Common myeloid progenitor, CD34-positive (primary cell): ENCODE data around the gene SREBF2.
"Not testable (repeated sequence)": the region's sequence is repeated elsewhere in the genome, so short reads cannot be mapped to it uniquely, and the experiment has no call there.

Source experiments
- CTCF ChIA-PET: fragments of 350-600 bp; sonication (Branson Sonifier 250); formaldehyde crosslinking; loops from one replicate; lab custom pipeline; 2021; ENCODE audit warnings: antibody characterized with exemption; lab: Charles Lee
- POLR2A ChIA-PET: fragments of 350-600 bp; sonication (Branson Sonifier 250); formaldehyde crosslinking; loops from one replicate; lab custom pipeline; 2021; ENCODE audit warnings: antibody characterized with exemption; lab: Charles Lee
- DNase-seq, 3 donors: peaks; one replicate each; pipeline versions ENCODE4 v3.0.0 to v3.0.0-alpha.2; 2013
- H3K27ac ChIP-seq, 2 experiments: 1 replicate in 1 of 2; 2 replicates in 1 of 2; pipeline ENCODE4 v1.7.0; 2013; ENCODE audit warnings: inconsistent platforms in 2 of 2, low read length in 2 of 2, mild to moderate bottlenecking in 2 of 2, low read depth in 1 of 2, moderate library complexity in 1 of 2; ENCODE audit not compliant: severe bottlenecking in 2 of 2, insufficient read depth in 1 of 2, poor library complexity in 1 of 2
- H3K27me3 ChIP-seq, 5 experiments: replicated peaks in 2 of 5; 1 replicate in 3 of 5; 2 replicates in 2 of 5; pipeline versions ENCODE4 v1.6.1 to v1.7.0; 2013; ENCODE audit warnings: low read length in 4 of 5, mild to moderate bottlenecking in 2 of 5, moderate library complexity in 2 of 5, inconsistent platforms in 1 of 5; ENCODE audit not compliant: insufficient read depth in 5 of 5, control insufficient read depth in 4 of 5
- H3K36me3 ChIP-seq, 4 experiments: 1 replicate in 2 of 4; 2 replicates in 2 of 4; pipeline versions ENCODE4 v1.6.1 to v1.7.0; 2013; ENCODE audit warnings: low read length in 3 of 4, control low read depth in 1 of 4, mild to moderate bottlenecking in 1 of 4; ENCODE audit not compliant: control insufficient read depth in 4 of 4, insufficient read depth in 4 of 4
- H3K4me1 ChIP-seq, 4 experiments: 1 replicate in 3 of 4; 2 replicates in 1 of 4; pipeline versions ENCODE4 v1.6.1 to v1.7.1; 2013; ENCODE audit warnings: low read length in 3 of 4, mild to moderate bottlenecking in 3 of 4, control low read depth in 1 of 4, inconsistent platforms in 1 of 4, moderate library complexity in 1 of 4; ENCODE audit not compliant: control insufficient read depth in 4 of 4, insufficient read depth in 4 of 4; ENCODE audit errors: control extremely low read depth in 1 of 4
- H3K4me3 ChIP-seq, 7 experiments: 1 replicate in 4 of 7; 2 replicates in 3 of 7; pipeline versions ENCODE4 v1.5.1 to v1.7.0; 2013; ENCODE audit warnings: mild to moderate bottlenecking in 7 of 7, low read length in 6 of 7, moderate library complexity in 6 of 7, inconsistent platforms in 2 of 7, low read depth in 2 of 7, control low read depth in 1 of 7; ENCODE audit not compliant: insufficient read depth in 4 of 7, control insufficient read depth in 1 of 7; ENCODE audit errors: extremely low read depth in 1 of 7
- H3K9me3 ChIP-seq, 5 experiments: 1 replicate in 4 of 5; 2 replicates in 1 of 5; pipeline versions ENCODE4 v1.6.1 to v1.7.1; 2013; ENCODE audit warnings: low read length in 4 of 5, mild to moderate bottlenecking in 2 of 5, inconsistent platforms in 1 of 5, low read depth in 1 of 5, moderate library complexity in 1 of 5; ENCODE audit not compliant: control insufficient read depth in 4 of 5, insufficient read depth in 2 of 5; ENCODE audit errors: control extremely low read depth in 1 of 5
- WGBS: methylation state at CpG from one replicate; pipeline ENCODE4 v1.1.5; 2013; ENCODE audit not compliant: insufficient coverage; 5-methylcytosine and 5-hydroxymethylcytosine counted together

SREBF2 gene

GRCh38 chr22:41831828-41832552 lies 915 bp upstream of the SREBF2 start:
- DNase-seq, result peak in 2 of 3 donors; percentile 34 to 39
- Histone ChIP-seq H3K36me3 (peaks cover 0 to 24% (median 12%) of the 10 kb centered on the region in 4 experiments), H3K9me3 (no peaks in the 10 kb centered on the region), H3K27ac (peak overlapping the region; percentile 94 to 98), H3K4me3 (peak overlapping the region; percentile 65 to 91 (median 80)), H3K27me3 (no peaks in the 10 kb centered on the region), H3K4me1 (peaks cover 9 to 42% (median 29%) of the 10 kb centered on the region in 4 experiments)
- 2% methylated on average over 14 of the region's 17 CpGs for whole genome bisulfite sequencing
- ChIA-PET POLR2A (interaction anchor here (0.7 to 4.8 kb wide), 7 partner anchors 9 to 143 kb away, joined by 3 to 19 read pairs (median 3); partner anchors contain the start of genes CCDC134 and SNU13), CTCF (interaction anchor here (0.8 to 2.5 kb wide), 7 partner anchors 9 to 246 kb away, joined by 3 to 11 read pairs (median 4); no protein-coding TSS in a partner anchor)

DNA sequence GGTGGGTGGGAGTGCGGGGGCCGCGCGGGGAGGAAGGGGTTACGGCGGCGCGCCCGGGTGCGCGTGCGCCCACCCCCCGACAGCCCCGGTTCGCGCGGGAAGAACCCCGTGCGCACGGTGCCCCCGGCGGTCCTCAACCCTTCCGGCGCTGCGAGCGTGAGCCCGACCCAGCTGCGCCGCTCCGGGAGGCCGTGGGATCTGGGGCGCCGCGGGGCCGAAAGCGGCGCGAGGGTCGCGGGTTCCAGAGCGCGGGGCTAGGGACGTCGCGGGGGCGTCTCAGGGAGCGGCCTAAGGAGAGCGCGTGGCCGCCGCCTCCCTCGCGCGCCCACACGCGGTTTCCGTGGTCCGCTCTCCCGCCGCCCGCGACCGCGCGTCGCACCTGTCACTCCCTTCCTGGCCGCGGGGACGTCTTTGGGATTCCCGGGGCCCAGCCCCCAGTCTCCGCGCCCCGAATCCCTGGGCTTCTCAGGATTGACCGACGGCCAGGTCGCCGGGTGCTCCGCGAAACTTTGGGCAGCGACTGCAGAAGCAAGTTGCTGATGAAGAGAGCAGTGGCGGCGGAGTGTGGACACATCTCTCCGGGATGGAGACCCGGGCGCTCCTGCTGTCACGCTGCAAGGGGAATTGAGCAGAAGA lies 582 bp downstream of the SREBF2 start:
- POLR2A ChIA-PET, result interaction anchor here (0.8 to 4.8 kb wide), 5 partner anchors 8 to 113 kb away, joined by 3 to 19 read pairs (median 3); partner anchors contain the start of gene CENPM
- under 1% methylated on average over 82 of the region's 86 CpGs for WGBS
- peaks cover 9 to 45% (median 29%) of the 10 kb centered on the region in 4 experiments for H3K4me1 ChIP-seq
- no peaks in the 10 kb centered on the region for H3K9me3 ChIP-seq
- H3K27me3 ChIP-seq, result no peaks in the 10 kb centered on the region
- peak overlapping the region; percentile 68 to 98 for H3K27ac ChIP-seq
- peaks cover 4 to 30% (median 13%) of the 10 kb centered on the region in 4 experiments for H3K36me3 ChIP-seq
- peak overlapping the region; percentile 70 to 91 (median 80) for H3K4me3 ChIP-seq
- DNase-seq, result peak; percentile 21 to 53 (median 37)
- CTCF ChIA-PET, result interaction anchor here (1.0 to 2.5 kb wide), 3 partner anchors 13 to 107 kb away, joined by 3 to 10 read pairs (median 3); no protein-coding TSS in a partner anchor

DNA sequence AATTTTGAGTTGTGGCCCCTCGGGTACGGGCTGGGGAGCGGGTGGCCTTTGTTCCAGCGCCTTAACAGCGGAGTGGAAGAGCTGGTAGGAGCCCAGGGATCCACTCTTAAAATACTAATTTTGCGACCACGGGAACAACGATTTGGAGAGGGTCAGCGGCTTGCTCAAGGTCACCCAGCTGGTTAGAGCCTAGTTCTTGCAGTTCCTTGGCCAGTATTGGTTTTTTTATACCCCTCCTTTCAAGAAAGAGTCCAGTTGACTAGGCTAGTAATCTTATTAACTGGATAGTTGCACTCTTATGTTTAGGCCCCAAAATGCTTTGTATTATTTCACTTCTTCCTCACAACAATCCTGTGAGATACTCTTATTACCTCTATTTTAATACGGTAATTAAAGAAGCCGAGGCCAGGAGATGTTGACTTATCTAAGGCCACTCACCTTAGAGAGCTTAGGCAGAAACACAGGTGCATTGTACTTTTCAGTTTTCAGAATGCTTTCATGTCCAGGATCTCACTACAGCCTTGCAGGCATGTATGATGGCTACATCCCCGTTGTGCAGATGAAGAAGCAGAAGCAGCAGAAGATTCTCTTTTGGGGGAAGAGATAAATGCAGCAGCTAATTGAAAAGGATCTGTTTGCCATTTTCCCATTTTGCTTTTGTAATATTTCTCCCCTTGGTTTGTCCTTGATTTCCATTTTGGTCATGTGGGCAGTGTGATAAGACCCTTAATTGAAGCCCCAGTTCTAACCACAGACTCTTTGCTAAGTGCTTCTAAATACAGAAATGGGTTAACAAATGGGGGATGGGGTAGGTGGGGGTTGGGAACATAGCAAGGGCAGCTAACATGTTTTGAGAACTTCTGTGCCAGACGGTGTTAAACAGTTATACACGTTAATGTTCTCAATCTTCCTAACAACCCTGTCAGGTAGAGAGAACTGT lies 1.4 kb downstream of the SREBF2 start:
- DNase-seq, result peak in 1 of 3 donors; percentile 10
- WGBS, result 27% methylated on average over 12 of the region's 14 CpGs
- H3K27ac ChIP-seq, result peak overlapping the region in 1 of 2 experiments; percentile 98
- H3K27me3 ChIP-seq, result no peaks in the 10 kb centered on the region
- H3K9me3 ChIP-seq, result no peaks in the 10 kb centered on the region
- peaks cover 4 to 38% (median 18%) of the 10 kb centered on the region in 4 experiments for H3K36me3 ChIP-seq
- POLR2A ChIA-PET, result interaction anchor here (1.0 to 4.8 kb wide), 2 partner anchors 11 to 22 kb away, joined by 3 to 19 read pairs; no protein-coding TSS in a partner anchor
- peak overlapping the region; percentile 70 to 91 (median 80) for H3K4me3 ChIP-seq
- peaks cover 9 to 45% (median 29%) of the 10 kb centered on the region in 4 experiments for H3K4me1 ChIP-seq
- CTCF ChIA-PET, result interaction anchor here (1.2 to 2.5 kb wide), 2 partner anchors 13 to 22 kb away, joined by 3 to 10 read pairs; no protein-coding TSS in a partner anchor

DNA sequence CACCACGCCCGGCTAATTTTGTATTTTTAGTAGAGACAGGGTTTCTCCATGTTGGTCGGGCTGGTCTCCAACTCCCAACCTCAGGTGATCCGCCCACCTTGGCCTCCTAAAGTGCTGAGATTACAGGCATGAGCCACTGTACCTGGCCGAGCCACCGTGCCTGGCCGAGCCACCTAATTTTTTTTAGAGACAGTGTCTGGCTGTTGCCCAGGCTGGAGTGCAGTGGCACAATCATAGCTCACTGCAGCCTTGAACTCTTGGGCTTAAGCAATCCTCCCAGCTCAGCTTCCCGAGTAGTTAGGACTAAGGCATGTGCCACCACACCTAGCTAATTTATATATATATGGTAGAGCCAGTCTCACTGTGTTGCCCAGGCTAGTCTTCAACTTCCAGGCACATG lies 2.6 kb downstream of the SREBF2 start:
- H3K9me3 ChIP-seq, POLR2A ChIA-PET, H3K4me3 ChIP-seq, H3K27me3 ChIP-seq, H3K27ac ChIP-seq, DNase-seq: not testable (repeated sequence)
- 96% methylated on average over 5 of the region's 8 CpGs for WGBS
- H3K4me1 ChIP-seq, result peaks cover 9 to 35% (median 27%) of the 10 kb centered on the region in 4 experiments
- CTCF ChIA-PET, result interaction anchor here (1.0 to 2.1 kb wide), 5 partner anchors 9 to 89 kb away, joined by 3 to 8 read pairs (median 3); no protein-coding TSS in a partner anchor
- H3K36me3 ChIP-seq, result peaks cover 8 to 48% (median 22%) of the 10 kb centered on the region in 4 experiments

GRCh38 chr22:41836551-41836950 lies 3.6 kb downstream of the SREBF2 start:
- H3K27ac ChIP-seq, result no peak overlapping the region
- WGBS, result 100% methylated on average over 1 of the region's 2 CpGs
- no peaks in the 10 kb centered on the region for H3K27me3 ChIP-seq
- ChIA-PET CTCF (interaction anchor here (1.1 to 2.1 kb wide), 4 partner anchors 9 to 90 kb away, joined by 3 to 8 read pairs (median 4); no protein-coding TSS in a partner anchor), POLR2A (no interaction called here)
- no peak overlapping the region for H3K4me3 ChIP-seq
- DNase-seq, result no peak
- H3K36me3 ChIP-seq, result peaks cover 12 to 58% (median 28%) of the 10 kb centered on the region in 4 experiments
- no peaks in the 10 kb centered on the region for H3K9me3 ChIP-seq
- H3K4me1 ChIP-seq, result peaks cover 9 to 32% (median 24%) of the 10 kb centered on the region in 4 experiments
